Heart left ventricle (tissue), 16 donors: ENCODE data around the gene ARHGEF11. TPM values are rescaled to one million over a fixed set of nuclear protein-coding genes. Genes with fewer than 3 reads are reported as not detected.

Experiments used
- ATAC-seq, 4 donors: fragments of 200-7000 bp; cut with Tn5 transposase; one replicate each; pipeline ENCODE4 v1.9.1; 2020 to 2022; ENCODE audit warnings: moderate library complexity in 4 of 4, mild to moderate bottlenecking in 3 of 4, moderate number of reproducible peaks in 1 of 4
- DNase-seq, 5 donors: peaks; one replicate each; pipeline ENCODE4 v3.0.0-alpha.2; 2020
- H3K27ac ChIP-seq, 12 donors: fragments of 200-600 bp; sonication (generic) in 4 of 12; one replicate each; pipeline versions ENCODE4 v1.5.0 to v1.8.0; 2016 to 2022; ENCODE audit warnings: mild to moderate bottlenecking in 2 of 12
- H3K27me3 ChIP-seq, 9 donors: fragments of 200-600 bp; sonication (generic) in 2 of 9; one replicate each; pipeline versions ENCODE4 v1.5.1 to v1.8.0; 2016 to 2022; ENCODE audit warnings: mild to moderate bottlenecking in 3 of 9
- H3K36me3 ChIP-seq, 9 donors: fragments of 200-600 bp; sonication (generic) in 2 of 9; one replicate each; pipeline versions ENCODE4 v1.5.0 to v1.8.0; 2018 to 2022; ENCODE audit warnings: mild to moderate bottlenecking in 2 of 9
- H3K4me1 ChIP-seq, 12 donors: fragments of 200-600 bp; sonication (generic) in 4 of 12; one replicate each; pipeline versions ENCODE4 v1.5.0 to v1.8.0; 2016 to 2022; ENCODE audit warnings: mild to moderate bottlenecking in 3 of 12
- H3K4me3 ChIP-seq, 12 donors: fragments of 200-600 bp; sonication (generic) in 4 of 12; one replicate each; pipeline versions ENCODE4 v1.5.0 to v1.8.0; 2017 to 2022; ENCODE audit warnings: mild to moderate bottlenecking in 9 of 12, moderate library complexity in 4 of 12
- H3K9me3 ChIP-seq, 12 donors: fragments of 200-600 bp; sonication (generic) in 4 of 12; one replicate each; pipeline versions ENCODE4 v1.5.0 to v1.8.0; 2016 to 2022; ENCODE audit warnings: mild to moderate bottlenecking in 1 of 12
- CTCF ChIP-seq, 12 donors: fragments of 200-600 bp; sonication (generic) in 4 of 12; IDR thresholded peaks; one replicate each; pipeline versions ENCODE4 v1.5.0 to v1.8.0; 2018 to 2022; ENCODE audit warnings: antibody characterized with exemption in 12 of 12, mild to moderate bottlenecking in 5 of 12
- POLR2A ChIP-seq, 2 donors: fragments of 450-650 bp; IDR thresholded peaks; one replicate each; pipeline ENCODE4 v1.6.1; 2017; ENCODE audit warnings: antibody characterized with exemption in 2 of 2, mild to moderate bottlenecking in 2 of 2, moderate library complexity in 2 of 2
- WGBS, 4 donors: extraction: QIAGEN DNeasy Blood & Tissue Kit in 2 of 4; methylation state at CpG; one replicate each; pipeline versions ENCODE4 v1.1.5 to v1.1.7; 2013 to 2018; 5-methylcytosine and 5-hydroxymethylcytosine counted together
- intact Hi-C, 10 donors: fragments of 100-400 bp; cut with DNase I; formaldehyde crosslinking; loops; one replicate each; pipeline versions ENCODE4 v1.11.1 to v1.14.2; 2022
- long read RNA-seq, 3 donors: library from polyadenylated mRNA; unstranded; transcript quantifications; one replicate each; pipeline ENCODE4 v2.0.0, GENCODE V29; 2020 to 2021
- polyA plus RNA-seq, 2 donors: library from polyadenylated mRNA; stranded (reverse); fragments of 200-250 nt; gene quantifications; one replicate each; pipeline ENCODE4 v1.2.3, GENCODE V29; 2013
- total RNA-seq, 9 donors: library from RNA; depleted of rRNA in 2 of 9; stranded (reverse); fragments of >200 nt in 2 of 9; fragmentation: NEBNext Ultra II Directional in 3 of 9; extraction: Animal tissue kit (Norgen Biotek cat#: 25700) in 3 of 9; gene quantifications; one replicate each; pipeline versions ENCODE4 v1.1.0 to v1.2.4, GENCODE V29; 2016 to 2023
- donor health status: ischemic (EF 13 %, LVEDD 7.1; RV severe dilation, severe dysfunction).
- donor health status: healthy with polysubstance abuse.
- donor health status: DM: no; HTN: yes; CAD: no.
- donor health status: DM: no; HTN: no; CAD: no.
- donor health status: ischemic (EF 25% LVEDD 6.9; RV normal size, moderate dysfunction).
- donor health status: ischemic (EF 25% LVEDD 5.7; RV mildly dilated, moderate dysfunction).
- donor health status: healthy.
- donor health status: DM: yes; HTN: yes; CAD: no.
- donor health status: ischemic (EF 35%, LVEDD 5.7; RV mildly dilated, moderate dysfunction).
- donor health status: nonischemic (EF 11% LVEDD 7.7; RV severe dilation, severe dysfunction).
- donor health status: DM: yes; HTN: yes; CAD: no.
- donor health status: PGD.
- donor health status: ischemic (EF 29% LVEDD 5.4; RV normal size, mild dysfunction).
- donor health status: nonischemic (EF 23%, LVEDD 6.1; RV moderate dilation, normal function).

The ARHGEF11 gene, protein sequence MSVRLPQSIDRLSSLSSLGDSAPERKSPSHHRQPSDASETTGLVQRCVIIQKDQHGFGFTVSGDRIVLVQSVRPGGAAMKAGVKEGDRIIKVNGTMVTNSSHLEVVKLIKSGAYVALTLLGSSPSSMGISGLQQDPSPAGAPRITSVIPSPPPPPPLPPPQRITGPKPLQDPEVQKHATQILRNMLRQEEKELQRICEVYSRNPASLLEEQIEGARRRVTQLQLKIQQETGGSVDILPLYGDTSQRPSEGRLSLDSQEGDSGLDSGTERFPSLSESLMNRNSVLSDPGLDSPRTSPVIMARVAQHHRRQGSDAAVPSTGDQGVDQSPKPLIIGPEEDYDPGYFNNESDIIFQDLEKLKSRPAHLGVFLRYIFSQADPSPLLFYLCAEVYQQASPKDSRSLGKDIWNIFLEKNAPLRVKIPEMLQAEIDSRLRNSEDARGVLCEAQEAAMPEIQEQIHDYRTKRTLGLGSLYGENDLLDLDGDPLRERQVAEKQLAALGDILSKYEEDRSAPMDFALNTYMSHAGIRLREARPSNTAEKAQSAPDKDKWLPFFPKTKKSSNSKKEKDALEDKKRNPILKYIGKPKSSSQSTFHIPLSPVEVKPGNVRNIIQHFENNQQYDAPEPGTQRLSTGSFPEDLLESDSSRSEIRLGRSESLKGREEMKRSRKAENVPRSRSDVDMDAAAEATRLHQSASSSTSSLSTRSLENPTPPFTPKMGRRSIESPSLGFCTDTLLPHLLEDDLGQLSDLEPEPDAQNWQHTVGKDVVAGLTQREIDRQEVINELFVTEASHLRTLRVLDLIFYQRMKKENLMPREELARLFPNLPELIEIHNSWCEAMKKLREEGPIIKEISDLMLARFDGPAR (N-terminal part only)
- total RNA-seq (10 to 100 TPM; 22.0 to 44.1 (median 32.4) TPM), polyA plus RNA-seq (10 to 100 TPM; 12.2 to 22.0 TPM)
- long read RNA-seq, donor 1, full-length matches to known transcripts, result 1 of 30 reads
- long read RNA-seq, donor 1, partial matches to known transcripts, result 13 of 30 reads
- long read RNA-seq, donor 1, other reads (novel, unspliced or antisense), result 16 of 30 reads
- long read RNA-seq, donor 2, result 0 reads
- long read RNA-seq, donor 3, partial matches to known transcripts, result 9 of 15 reads
- long read RNA-seq, donor 3, other reads (novel, unspliced or antisense), result 6 of 15 reads

DNA sequence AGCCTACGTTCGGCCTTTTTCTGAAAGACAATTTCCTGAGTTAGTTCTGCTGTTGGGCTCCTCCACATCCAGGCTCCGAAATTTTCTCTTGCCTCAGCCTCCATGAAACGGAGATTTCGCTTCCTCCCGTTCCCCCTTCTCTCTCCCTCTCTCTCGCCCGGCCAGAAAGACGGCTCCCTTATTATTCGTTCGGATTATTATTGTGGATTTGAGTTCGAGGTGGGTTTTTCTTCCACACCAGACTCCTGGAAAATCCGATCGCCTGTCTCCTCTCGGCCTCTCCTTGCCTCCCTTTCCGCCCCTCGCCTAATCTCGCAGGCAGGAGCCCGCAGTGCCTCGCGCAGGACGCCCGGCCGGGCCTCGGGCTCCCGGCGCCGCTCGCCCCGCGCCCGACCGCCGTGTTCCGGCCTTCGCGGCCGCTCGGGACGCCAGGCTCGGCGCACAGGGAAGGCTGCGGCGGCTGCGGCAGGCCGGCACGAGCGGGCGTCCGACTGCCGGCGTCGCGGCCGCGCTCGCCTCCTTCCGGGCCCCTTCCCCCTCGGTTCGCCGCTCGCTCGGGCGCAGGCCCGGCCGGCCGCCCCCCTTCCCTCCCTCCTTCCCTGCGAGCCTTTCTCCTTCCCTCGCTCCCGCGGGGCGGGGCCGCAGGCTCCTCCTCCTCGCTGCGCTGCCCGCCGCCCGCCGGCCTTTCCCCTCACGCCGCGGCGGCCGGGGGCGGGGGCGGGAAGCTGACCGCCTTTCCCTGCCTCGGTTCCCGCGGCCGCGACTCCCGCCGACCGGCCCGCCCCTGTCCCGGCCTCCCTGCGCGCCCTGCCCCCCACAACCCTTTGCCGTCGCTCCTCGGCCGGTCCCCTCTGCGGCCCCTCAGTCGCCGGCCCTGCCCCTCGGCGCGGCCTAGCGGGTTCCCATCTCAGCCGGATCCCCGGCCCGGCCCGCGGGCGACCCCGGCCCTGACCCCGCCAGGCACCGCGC is at the start of gene ARHGEF11:
TSS of gene ARHGEF11 (minus strand) at position 493 of the 969 bp plus-strand sequence. CDS start 1,412 bp downstream, outside the sequence.
- peaks cover 3 to 49% (median 44%) of the 10 kb centered on the region in 12 donors for H3K4me1 ChIP-seq

GRCh38 chr1:157095091-157095490 is 49.5 kb upstream of the ARHGEF11 start:
- Histone ChIP-seq H3K4me1 (peaks cover 0 to 20% (median 5%) of the 10 kb centered on the region in 12 donors), H3K4me3 (no peak overlapping the region), H3K36me3 (no peaks in the 10 kb centered on the region), H3K27ac (no peak overlapping the region), H3K27me3 (no peaks in the 10 kb centered on the region), H3K9me3 (no peaks in the 10 kb centered on the region)
- ATAC-seq (no peak), DNase-seq (no peak)
- intact Hi-C loops, result loop anchor here in 3 of 10 donors (10.0 kb wide), 2 partner anchors 390 to 400 kb away; no protein-coding TSS in a partner anchor
- WGBS, 4 donors, result 57 to 65% (median 60%) methylated on average over 4 of the region's 4 CpGs
- no peak for TF ChIP-seq CTCF (IDR thresholded peaks at IDR 0.05)
- TF ChIP-seq POLR2A (IDR thresholded peaks at IDR 0.05), result no peak

More for the DNA sequence above, at the start of gene ARHGEF11:
- WGBS, 4 donors, result 0 to 1% (median 0%) methylated on average over 66 to 120 of the region's 120 CpGs
- Histone ChIP-seq H3K36me3 (no peaks in the 10 kb centered on the region), H3K27ac (peak within 1 kb of the TSS; percentile 76 to 94 (median 90)), H3K4me3 (peak within 1 kb of the TSS; percentile 39 to 92 (median 69)), H3K9me3 (no peaks in the 10 kb centered on the region), H3K27me3 (peaks cover 0 to 4% (median 0%) of the 10 kb centered on the region in 9 donors)
- intact Hi-C loops, result loop anchor here in 2 of 10 donors (10.0 kb wide), 1 partner anchor 61 kb away; no protein-coding TSS in a partner anchor
- peak; percentile 90 to 98 (median 98) for ATAC-seq
- DNase-seq, result peak; percentile 93 to 95 (median 94)
- TF ChIP-seq POLR2A (IDR thresholded peaks at IDR 0.05) (peak in 1 of 2 donors; percentile 66), CTCF (IDR thresholded peaks at IDR 0.05) (no peak)

GRCh38 chr1:157092831-157093230 is 47.3 kb upstream of the ARHGEF11 start:
- Histone ChIP-seq H3K27ac (peak overlapping the region in 1 of 12 donors; percentile 28), H3K9me3 (no peaks in the 10 kb centered on the region), H3K4me1 (peaks cover 0 to 21% (median 5%) of the 10 kb centered on the region in 12 donors), H3K4me3 (no peak overlapping the region), H3K36me3 (no peaks in the 10 kb centered on the region), H3K27me3 (no peaks in the 10 kb centered on the region)
- DNase-seq, result peak; percentile 62 to 84 (median 78)
- intact Hi-C loops, result loop anchor here in 4 of 10 donors (5.0 to 10.0 kb wide), 3 partner anchors 44 to 402 kb away; partner anchors contain the start of gene ETV3 (in 3 of the 4)
- WGBS, 4 donors, result 12 to 31% (median 22%) methylated on average over 8 of the region's 8 CpGs
- ATAC-seq, result peak; percentile 21 to 69 (median 46)
- TF ChIP-seq CTCF (IDR thresholded peaks at IDR 0.05), result no peak
- no peak for TF ChIP-seq POLR2A (IDR thresholded peaks at IDR 0.05)
